ENCODE measurements around the gene LRRC51. TPM values are rescaled to one million over a fixed set of nuclear protein-coding genes. Genes with fewer than 3 reads are reported as not detected.

Gene LRRC51
- 4.1 TPM for polyA plus RNA-seq

- Mint-ChIP-seq H3K4me3 (peak within 1 kb of the TSS; percentile 86 to 96 (median 92)), H3K27ac (peak within 1 kb of the TSS; percentile 92 to 98 (median 92)), H3K9me3 (no peaks in the 10 kb centered on the region), H3K4me1 (peaks cover 29 to 31% (median 30%) of the 10 kb centered on the region in 3 donors), H3K36me3 (no peaks in the 10 kb centered on the region), H3K27me3 (peaks cover 1% of the 10 kb centered on the region)
These were observed at the start of gene LRRC51, which contains the start of gene NUMA1 for GRCh38 chr11:72080326-72081183. Gene LRRC51 (plus strand): TSS chr11:72080850. CDS start chr11:72089084, 8,234 bp downstream. Gene NUMA1 (minus strand): TSS chr11:72080542. CDS start chr11:72035943, 44,599 bp downstream.

GRCh38 chr11:72036687-72037086 is 44.0 kb upstream of the LRRC51 start:
- peaks cover 14 to 17% (median 15%) of the 10 kb centered on the region in 3 donors for H3K4me1 Mint-ChIP-seq
- H3K27me3 Mint-ChIP-seq: no peaks in the 10 kb centered on the region
- H3K9me3 Mint-ChIP-seq: no peaks in the 10 kb centered on the region
- peak overlapping the region in 2 of 3 donors; percentile 36 to 50 for H3K27ac Mint-ChIP-seq
- H3K36me3 Mint-ChIP-seq: peaks cover 2% of the 10 kb centered on the region
- H3K4me3 Mint-ChIP-seq: peak overlapping the region in 2 of 4 donors; percentile 3 to 39

- no peak overlapping the region for H3K27ac Mint-ChIP-seq
- H3K36me3 Mint-ChIP-seq: peaks cover 2% of the 10 kb centered on the region
- no peaks in the 10 kb centered on the region for H3K9me3 Mint-ChIP-seq
- no peaks in the 10 kb centered on the region for H3K27me3 Mint-ChIP-seq
- peak overlapping the region in 1 of 4 donors; percentile 32 for H3K4me3 Mint-ChIP-seq
- H3K4me1 Mint-ChIP-seq: peaks cover 22 to 26% (median 23%) of the 10 kb centered on the region in 3 donors
These were observed 42.9 kb upstream of the LRRC51 start for GRCh38 chr11:72037554-72038311.

DNA sequence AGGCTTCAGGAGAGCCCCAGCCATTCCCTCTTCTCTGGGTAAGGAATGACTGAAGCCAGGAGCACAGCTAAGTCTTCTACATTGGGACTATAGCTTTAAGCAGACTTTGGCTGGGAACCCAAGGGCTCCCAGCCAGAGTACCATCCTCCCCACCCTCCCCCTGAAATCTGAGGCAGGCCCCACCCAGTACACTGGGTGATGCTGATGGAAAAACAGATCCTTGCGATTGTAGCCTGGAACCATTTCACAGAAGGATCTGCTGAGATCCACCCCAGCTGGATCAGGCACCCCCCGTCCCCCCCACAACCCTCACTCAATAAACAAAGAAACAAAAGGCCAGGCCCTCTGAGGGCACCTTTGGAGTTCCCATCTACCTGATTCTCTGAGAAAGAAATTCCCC is 42.2 kb upstream of the LRRC51 start:
- Mint-ChIP-seq H3K4me3 (no peak overlapping the region), H3K9me3 (no peaks in the 10 kb centered on the region), H3K4me1 (peaks cover 23 to 28% (median 24%) of the 10 kb centered on the region in 3 donors), H3K27ac (no peak overlapping the region), H3K27me3 (no peaks in the 10 kb centered on the region), H3K36me3 (peaks cover 2% of the 10 kb centered on the region)

- peaks cover 22 to 29% (median 23%) of the 10 kb centered on the region in 3 donors for H3K4me1 Mint-ChIP-seq
- H3K9me3 Mint-ChIP-seq: no peaks in the 10 kb centered on the region
- H3K36me3 Mint-ChIP-seq: peaks cover 2% of the 10 kb centered on the region
- no peak overlapping the region for H3K27ac Mint-ChIP-seq
- H3K4me3 Mint-ChIP-seq: no peak overlapping the region
- H3K27me3 Mint-ChIP-seq: no peaks in the 10 kb centered on the region
These were observed 41.4 kb upstream of the LRRC51 start for GRCh38 chr11:72039031-72039855.

- Mint-ChIP-seq H3K27ac (no peak overlapping the region), H3K27me3 (no peaks in the 10 kb centered on the region), H3K36me3 (peaks cover 2% of the 10 kb centered on the region), H3K4me3 (no peak overlapping the region), H3K4me1 (peaks cover 22 to 30% (median 23%) of the 10 kb centered on the region in 3 donors), H3K9me3 (no peaks in the 10 kb centered on the region)
These were observed 40.7 kb upstream of the LRRC51 start for GRCh38 chr11:72039856-72040401.

GRCh38 chr11:72040491-72041363 is 39.9 kb upstream of the LRRC51 start:
- Mint-ChIP-seq H3K27me3 (no peaks in the 10 kb centered on the region), H3K4me1 (peaks cover 21 to 27% (median 22%) of the 10 kb centered on the region in 3 donors), H3K4me3 (no peak overlapping the region), H3K36me3 (peaks cover 2% of the 10 kb centered on the region), H3K9me3 (no peaks in the 10 kb centered on the region), H3K27ac (no peak overlapping the region)

- no peak overlapping the region for H3K27ac Mint-ChIP-seq
- no peaks in the 10 kb centered on the region for H3K27me3 Mint-ChIP-seq
- peaks cover 14 to 29% (median 19%) of the 10 kb centered on the region in 3 donors for H3K4me1 Mint-ChIP-seq
- peaks cover 2% of the 10 kb centered on the region for H3K36me3 Mint-ChIP-seq
- no peaks in the 10 kb centered on the region for H3K9me3 Mint-ChIP-seq
- H3K4me3 Mint-ChIP-seq: no peak overlapping the region
These were observed 39.1 kb upstream of the LRRC51 start for GRCh38 chr11:72041364-72042063.

GRCh38 chr11:72042064-72042745 is 38.4 kb upstream of the LRRC51 start:
- H3K4me1 Mint-ChIP-seq: peaks cover 9 to 25% (median 13%) of the 10 kb centered on the region in 3 donors
- no peaks in the 10 kb centered on the region for H3K9me3 Mint-ChIP-seq
- H3K27me3 Mint-ChIP-seq: no peaks in the 10 kb centered on the region
- H3K4me3 Mint-ChIP-seq: no peak overlapping the region
- no peak overlapping the region for H3K27ac Mint-ChIP-seq
- peaks cover 2% of the 10 kb centered on the region for H3K36me3 Mint-ChIP-seq

GRCh38 chr11:72045849-72046248 is 34.8 kb upstream of the LRRC51 start:
- H3K4me3 Mint-ChIP-seq: no peak overlapping the region
- H3K27ac Mint-ChIP-seq: peak overlapping the region in 2 of 3 donors; percentile 23 to 86
- no peaks in the 10 kb centered on the region for H3K27me3 Mint-ChIP-seq
- H3K4me1 Mint-ChIP-seq: peaks cover 9 to 17% (median 13%) of the 10 kb centered on the region in 3 donors
- H3K9me3 Mint-ChIP-seq: no peaks in the 10 kb centered on the region
- H3K36me3 Mint-ChIP-seq: no peaks in the 10 kb centered on the region

- Mint-ChIP-seq H3K36me3 (peaks cover 2% of the 10 kb centered on the region), H3K4me3 (no peak overlapping the region), H3K9me3 (no peaks in the 10 kb centered on the region), H3K4me1 (peaks cover 0 to 5% (median 1%) of the 10 kb centered on the region in 3 donors), H3K27me3 (no peaks in the 10 kb centered on the region), H3K27ac (no peak overlapping the region)
These were observed 31.7 kb upstream of the LRRC51 start for GRCh38 chr11:72048766-72049460.

- H3K36me3 Mint-ChIP-seq: peaks cover 6% of the 10 kb centered on the region
- H3K4me3 Mint-ChIP-seq: no peak overlapping the region
- H3K9me3 Mint-ChIP-seq: no peaks in the 10 kb centered on the region
- H3K4me1 Mint-ChIP-seq: peaks cover 6 to 9% (median 7%) of the 10 kb centered on the region in 3 donors
- no peak overlapping the region for H3K27ac Mint-ChIP-seq
- no peaks in the 10 kb centered on the region for H3K27me3 Mint-ChIP-seq
These were observed 22.1 kb upstream of the LRRC51 start for GRCh38 chr11:72058416-72059034.
